CD4-positive, alpha-beta T cell treated with Interleukin-4 for 4 hours (primary cell): ENCODE results near the gene MYG1.
"Not testable (repeated sequence)": the region's sequence is repeated elsewhere in the genome, so short reads cannot be mapped to it uniquely, and the experiment has no call there.

ENCODE experiments used
- DNase-seq: peaks from one replicate; pipeline ENCODE4 v3.0.0-alpha.2; 2020

MYG1 gene

DNA sequence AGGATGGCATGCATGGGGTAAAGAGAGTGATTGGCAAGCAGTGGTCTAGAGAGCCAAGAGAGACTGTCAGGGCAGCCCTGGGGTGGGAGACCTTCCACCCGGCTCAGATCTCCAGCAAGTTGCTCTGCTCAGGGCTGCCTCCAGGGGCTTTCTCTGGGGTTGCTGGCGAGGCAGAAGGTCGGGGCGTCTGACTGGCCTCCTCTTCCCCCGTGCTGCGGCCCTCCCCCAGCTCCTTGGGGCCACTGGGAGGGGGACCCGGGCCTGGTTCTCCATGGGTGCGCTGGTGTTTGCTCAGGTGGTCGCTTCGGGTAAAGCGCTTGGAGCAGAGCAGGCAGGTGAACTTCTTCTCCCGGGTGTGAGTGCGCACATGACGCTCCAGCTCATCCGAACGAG, 28.5 kb downstream of the MYG1 start:
- no peak for DNase-seq

DNA sequence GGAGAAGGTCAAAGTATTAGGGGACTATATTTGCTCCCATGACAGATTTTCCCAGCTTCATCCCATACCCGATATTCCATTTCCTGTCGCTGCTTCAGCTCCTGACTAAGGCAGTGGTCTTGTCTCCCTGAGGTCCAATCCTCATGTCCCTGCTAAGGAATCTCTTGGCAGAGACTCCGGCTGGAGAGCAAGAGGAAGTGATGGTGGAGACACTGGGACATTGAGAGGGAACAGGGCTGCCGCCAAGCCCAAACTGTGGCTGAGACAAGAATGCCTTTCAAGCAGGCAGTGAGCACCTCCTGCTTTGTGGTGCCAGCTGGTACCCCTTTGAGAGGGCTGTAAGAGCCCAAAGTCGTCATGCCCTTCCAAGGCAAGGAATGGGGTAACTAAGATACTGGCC, 31.2 kb downstream of the MYG1 start:
- no peak for DNase-seq

- not testable (repeated sequence) for DNase-seq
These were observed 32.8 kb downstream of the MYG1 start for GRCh38 chr12:53332339-53332738.

DNA sequence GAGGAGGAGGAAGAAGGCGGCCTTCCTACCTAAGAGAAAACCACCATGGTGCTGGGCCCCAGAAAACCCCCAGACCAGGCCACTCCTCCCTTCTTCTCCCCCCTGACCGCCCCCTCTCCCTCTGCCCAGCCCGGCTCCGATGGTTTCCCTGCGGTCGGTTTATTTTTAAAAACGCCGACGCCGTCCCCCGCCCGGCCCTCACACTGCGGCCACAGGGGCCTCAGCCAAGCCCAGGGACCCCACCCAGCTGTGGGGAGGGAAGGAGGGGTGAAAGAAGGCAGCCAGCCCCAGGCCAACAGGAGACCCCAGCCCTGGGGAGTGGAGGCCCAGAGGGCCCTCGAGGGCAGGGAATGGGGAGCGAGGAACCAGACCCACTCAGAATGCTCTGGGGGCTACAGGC, 33.2 kb downstream of the MYG1 start:
- DNase-seq: no peak

- DNase-seq: no peak
These were observed 33.8 kb downstream of the MYG1 start for GRCh38 chr12:53333289-53333688.

DNA sequence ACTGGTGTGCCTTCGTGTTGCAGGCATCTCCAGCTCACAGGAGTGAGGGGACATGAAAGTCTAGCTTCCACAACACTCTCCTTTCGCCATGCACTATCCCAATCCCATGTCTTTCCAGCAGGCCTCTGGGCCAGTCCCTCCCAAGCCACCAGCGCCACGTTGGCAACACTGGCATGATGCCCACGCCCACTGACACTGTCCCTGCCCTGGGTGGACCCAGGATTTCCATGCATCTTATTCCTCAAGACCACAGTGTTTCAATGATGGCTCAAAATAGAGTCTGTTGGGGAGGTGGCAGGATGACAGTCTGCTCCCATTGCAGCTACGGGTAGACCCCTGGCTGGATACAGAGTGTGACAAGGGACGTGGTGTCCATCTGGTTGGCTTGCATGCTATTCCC, 34.4 kb downstream of the MYG1 start:
- no peak for DNase-seq

- DNase-seq: no peak
These were observed 35.3 kb downstream of the MYG1 start for GRCh38 chr12:53334822-53335221.

GRCh38 chr12:53336181-53336681, 36.7 kb downstream of the MYG1 start, which contains the start of gene SP7:
Gene SP7 (minus strand): TSS chr12:53336354. CDS start chr12:53335646, 708 bp downstream.
- DNase-seq: no peak

DNA sequence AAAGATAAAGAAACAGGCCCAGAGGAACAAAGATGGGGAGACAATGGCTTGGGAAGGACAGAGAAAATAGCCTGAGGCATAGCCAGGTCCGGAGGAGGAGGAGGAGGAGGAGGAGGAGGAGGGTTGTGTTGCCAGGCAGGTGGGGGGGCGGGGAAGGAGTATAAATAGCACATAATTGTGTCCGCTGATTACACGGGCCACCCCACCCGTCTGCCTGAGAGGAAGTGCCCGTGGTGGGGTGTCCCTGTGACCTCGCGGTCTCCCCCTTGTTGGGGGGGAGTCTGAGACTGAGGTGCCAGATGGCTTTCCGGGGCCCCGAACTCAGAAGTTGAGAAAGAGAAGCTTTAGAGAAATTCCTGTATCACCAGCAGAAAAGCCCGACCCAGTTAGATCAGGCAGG, 38.5 kb downstream of the MYG1 start:
- DNase-seq: no peak

GRCh38 chr12:53338916-53339315, 39.4 kb downstream of the MYG1 start:
- no peak for DNase-seq

DNA sequence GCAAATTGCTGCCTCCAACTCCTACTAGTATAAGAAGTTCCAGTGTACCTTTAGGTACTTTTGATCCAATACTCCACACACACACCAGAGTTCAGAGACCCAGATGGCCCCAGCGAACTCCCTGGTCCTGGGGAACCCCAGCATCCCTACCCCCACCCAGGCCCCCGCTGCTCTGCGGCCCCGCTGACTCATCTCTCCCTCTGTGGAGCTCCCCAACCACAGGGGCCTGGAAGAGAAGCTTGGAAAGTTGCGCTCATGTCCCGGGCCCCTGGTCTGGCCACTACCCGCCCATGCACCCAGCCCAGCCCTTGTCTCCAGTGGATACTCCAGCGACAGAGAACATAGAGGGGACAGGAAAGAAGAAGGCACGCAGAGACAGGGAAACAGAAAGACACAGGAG, 40.9 kb downstream of the MYG1 start:
- no peak for DNase-seq

DNA sequence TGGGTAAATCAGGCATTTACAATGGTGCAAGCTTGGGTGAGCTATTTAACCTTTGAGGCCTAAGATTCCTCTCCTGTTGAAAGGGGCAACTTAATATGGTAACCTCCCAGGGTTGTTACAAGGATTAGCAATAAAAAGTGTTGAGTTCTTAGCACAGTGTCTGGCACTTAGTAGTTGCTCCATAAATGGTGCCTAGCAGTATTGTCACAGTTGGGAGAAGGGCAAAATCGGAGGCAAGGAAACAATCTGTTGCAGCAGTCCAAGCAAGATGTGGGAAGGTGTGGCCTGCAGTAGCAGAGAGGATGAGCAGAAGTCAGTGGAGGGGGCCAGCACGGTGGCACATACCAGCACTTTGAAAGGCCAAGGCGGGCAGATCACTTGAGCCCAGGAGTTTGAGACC, 44.0 kb downstream of the MYG1 start:
- no peak for DNase-seq

DNA sequence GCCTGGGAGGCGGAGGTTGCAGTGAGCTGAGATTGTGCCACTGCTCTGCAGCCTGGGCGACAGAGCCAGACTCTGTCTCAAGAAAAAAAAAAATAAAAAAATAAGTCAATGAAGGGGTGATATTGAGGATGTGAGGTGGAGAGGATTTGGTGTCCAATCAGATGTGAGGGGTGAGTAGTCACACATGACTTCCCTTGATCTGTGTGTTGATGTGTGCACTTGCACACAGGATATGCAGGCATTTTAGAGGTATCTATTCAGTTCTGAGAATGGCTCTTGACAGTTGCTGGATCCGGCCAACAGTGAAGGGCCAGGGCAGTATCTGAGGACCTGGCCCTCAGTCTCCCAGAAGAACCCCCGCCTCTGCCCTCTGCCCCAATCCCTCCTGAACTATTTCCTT, 44.5 kb downstream of the MYG1 start:
- DNase-seq: no peak

DNA sequence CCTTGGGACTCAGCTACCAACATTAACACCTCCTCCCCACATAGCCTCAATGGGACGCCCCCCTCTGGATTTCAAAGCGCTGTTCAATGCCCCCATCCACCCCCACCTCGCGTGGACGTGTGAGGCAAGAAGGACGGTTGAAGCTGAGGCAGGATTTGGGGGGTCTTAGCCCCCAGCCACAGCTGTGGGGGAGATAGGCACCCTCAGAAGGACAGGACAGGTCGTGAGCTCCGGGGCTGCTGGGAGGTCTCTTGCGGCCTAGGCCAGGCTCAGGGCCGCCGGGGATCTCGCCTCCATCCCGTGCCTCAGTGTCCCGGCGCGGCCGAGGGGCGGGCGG, 45.0 kb downstream of the MYG1 start:
- DNase-seq: no peak

GRCh38 chr12:53344824-53345485, 45.5 kb downstream of the MYG1 start:
- peak; percentile 69 for DNase-seq

- DNase-seq: no peak
These were observed 46.1 kb downstream of the MYG1 start for GRCh38 chr12:53345486-53346188.

GRCh38 chr12:53346491-53346890, 47.0 kb downstream of the MYG1 start:
- DNase-seq: no peak

DNA sequence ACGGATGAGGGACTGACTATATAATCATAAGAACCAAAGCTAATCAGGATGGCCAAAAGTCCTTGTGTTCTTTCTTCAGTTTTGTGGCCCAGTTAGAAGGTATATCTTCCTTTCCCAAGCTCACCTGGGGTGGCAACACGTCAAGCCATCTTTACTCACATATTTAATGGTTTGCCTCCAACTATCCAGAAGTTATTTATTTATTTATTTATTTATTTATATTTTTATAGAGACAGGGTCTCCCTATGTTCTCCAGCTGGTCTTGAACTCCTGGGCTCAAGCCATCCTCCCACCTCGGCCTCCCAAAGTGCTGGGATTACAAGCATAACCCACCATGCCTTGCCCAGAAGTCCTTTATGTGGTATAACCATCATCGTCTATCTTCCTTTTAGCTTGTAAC, 48.4 kb downstream of the MYG1 start:
- DNase-seq: no peak

DNA sequence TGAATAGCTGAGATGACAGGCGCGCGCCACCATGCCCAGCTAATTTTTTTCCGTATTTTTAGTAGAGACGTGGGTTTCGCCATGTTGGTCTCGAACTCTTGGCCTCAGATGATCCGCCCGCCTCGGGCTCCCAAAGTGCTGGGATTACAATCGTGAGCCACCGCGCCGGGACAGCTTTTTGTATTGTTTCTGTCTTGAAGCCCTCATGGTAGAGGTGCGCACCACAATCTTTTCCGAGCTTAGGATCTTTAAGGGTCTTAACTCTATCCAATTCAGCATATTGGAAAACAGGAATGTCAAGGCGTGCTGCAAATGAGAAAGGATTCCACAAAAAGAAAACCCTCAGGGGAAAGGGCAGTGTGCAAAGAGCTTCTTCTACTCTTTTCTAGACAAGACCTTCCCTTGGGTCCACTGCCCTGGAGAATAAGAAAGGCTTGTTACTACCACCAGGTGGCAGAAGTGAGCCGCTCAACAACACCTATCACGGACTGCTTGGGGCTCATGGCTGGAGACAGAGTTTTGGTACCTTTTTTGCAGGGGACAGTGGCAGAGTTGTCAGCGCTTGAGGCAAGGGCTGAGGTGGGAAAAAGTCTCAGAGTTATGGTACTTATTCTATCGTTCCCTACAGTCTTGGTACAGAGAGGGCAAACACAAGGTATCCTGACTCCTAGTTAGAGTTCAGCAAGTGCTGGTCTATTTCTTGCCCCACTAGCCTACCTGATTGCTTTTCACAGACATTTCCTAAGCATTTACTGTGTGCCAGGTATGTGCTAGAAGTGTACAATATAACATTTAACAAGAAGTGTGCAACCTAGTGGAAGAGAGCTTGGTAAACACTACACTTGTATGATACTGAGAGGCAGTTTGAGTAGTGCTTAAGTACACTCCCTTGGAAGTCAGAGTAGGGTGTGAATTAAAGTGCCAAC, 53.1 kb downstream of the MYG1 start:
- DNase-seq: peak; percentile 88

DNA sequence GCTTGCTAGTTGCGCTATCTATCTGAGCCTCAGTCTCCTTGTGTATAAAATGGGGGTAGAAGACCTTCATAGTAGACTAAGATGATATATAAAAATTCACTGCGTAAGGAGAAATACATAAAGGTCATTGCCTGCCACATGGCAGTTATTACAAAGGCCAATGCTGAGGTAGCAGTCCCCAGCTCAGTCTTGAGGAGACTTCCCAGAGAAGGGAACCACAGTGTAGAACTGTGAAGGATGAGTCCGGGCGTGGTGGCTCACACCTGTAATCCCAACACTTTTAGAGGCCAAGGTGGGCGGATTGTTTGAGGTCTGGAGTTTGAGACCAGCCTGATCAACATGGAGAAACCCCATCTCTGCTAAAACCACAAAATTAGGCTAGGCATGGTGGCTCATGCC, 53.8 kb downstream of the MYG1 start:
- DNase-seq: no peak

DNA sequence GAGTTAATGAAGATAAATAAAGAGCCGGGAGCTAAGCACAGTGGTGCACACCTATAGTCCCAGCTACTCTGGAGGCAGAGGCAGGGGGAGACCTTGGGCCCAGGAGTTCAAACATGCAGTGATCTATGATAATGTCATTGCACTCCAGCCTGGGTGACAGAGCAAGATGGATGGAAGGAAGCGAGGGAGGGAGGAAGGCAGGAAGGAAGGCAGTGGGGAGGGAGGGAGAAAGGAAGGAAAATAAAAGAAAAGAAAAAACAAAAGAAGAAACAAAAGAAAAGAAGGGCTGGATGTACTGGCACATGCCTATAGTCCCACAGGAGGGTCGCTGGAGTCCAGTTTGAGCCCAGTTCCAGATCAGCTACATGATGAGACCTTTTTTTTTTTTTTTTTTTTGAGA, 55.6 kb downstream of the MYG1 start:
- DNase-seq: no peak
